ENCODE results near the gene VAV3.

Gene VAV3

GRCh38 chr1:107534632-107535031, 430.3 kb downstream of the VAV3 start:
- H3K27ac ChIP-seq (ENCODE audit: low read depth, low read length), result no peak overlapping the region
- H3K9me3 ChIP-seq (ENCODE audit: control insufficient read depth, insufficient read depth, low read length), result no peaks in the 10 kb centered on the region
- H3K79me2 ChIP-seq (ENCODE audit: control insufficient read depth, low read length), result no peaks in the 10 kb centered on the region
- no peaks in the 10 kb centered on the region for H3K9me2 ChIP-seq (replicated peaks; ENCODE audit: control insufficient read depth, low read length)
- no peaks in the 10 kb centered on the region for H3F3A ChIP-seq (ENCODE audit: control insufficient read depth, insufficient read depth)
- H3K4me1 ChIP-seq (ENCODE audit: control insufficient read depth, low read length), result peaks cover 23% of the 10 kb centered on the region
- no peaks in the 10 kb centered on the region for H3K36me3 ChIP-seq (ENCODE audit: control insufficient read depth, low read length)
- no peak overlapping the region for H3K4me3 ChIP-seq (ENCODE audit: low read length)
- no peaks in the 10 kb centered on the region for H4K20me1 ChIP-seq (ENCODE audit: control insufficient read depth, insufficient read depth, low read depth, low read length)
- TF ChIP-seq CTCF (IDR thresholded peaks at IDR 0.05; ENCODE audit: low read depth, low read length, poor library complexity, severe bottlenecking), result no peak
- TF ChIP-seq EZH2phosphoT487 (IDR thresholded peaks at IDR 0.05; ENCODE audit: borderline replicate concordance, low read length), result no peak
- H3K27me3 ChIP-seq (ENCODE audit: control insufficient read depth, low read length), result no peaks in the 10 kb centered on the region
- H3K4me2 ChIP-seq (ENCODE audit: low read length), result no peak overlapping the region

- Histone ChIP-seq H3K9me2 (replicated peaks; ENCODE audit: control insufficient read depth, low read length) (no peaks in the 10 kb centered on the region), H3K4me3 (ENCODE audit: low read length) (no peak overlapping the region), H3K36me3 (ENCODE audit: control insufficient read depth, low read length) (no peaks in the 10 kb centered on the region), H3K4me1 (ENCODE audit: control insufficient read depth, low read length) (peaks cover 35% of the 10 kb centered on the region), H3K9me3 (ENCODE audit: control insufficient read depth, insufficient read depth, low read length) (no peaks in the 10 kb centered on the region), H3K27me3 (ENCODE audit: control insufficient read depth, low read length) (no peaks in the 10 kb centered on the region), H3K4me2 (ENCODE audit: low read length) (no peak overlapping the region), H3F3A (ENCODE audit: control insufficient read depth, insufficient read depth) (no peaks in the 10 kb centered on the region), H3K27ac (ENCODE audit: low read depth, low read length) (no peak overlapping the region), H3K79me2 (ENCODE audit: control insufficient read depth, low read length) (no peaks in the 10 kb centered on the region), H4K20me1 (ENCODE audit: control insufficient read depth, insufficient read depth, low read depth, low read length) (no peaks in the 10 kb centered on the region)
- TF ChIP-seq CTCF (IDR thresholded peaks at IDR 0.05; ENCODE audit: low read depth, low read length, poor library complexity, severe bottlenecking) (no peak), EZH2phosphoT487 (IDR thresholded peaks at IDR 0.05; ENCODE audit: borderline replicate concordance, low read length) (no peak)
Observed at GRCh38 chr1:107533436-107533835, 431.5 kb downstream of the VAV3 start.

- no peak overlapping the region for H3K27ac ChIP-seq (ENCODE audit: low read depth, low read length)
- H3K9me2 ChIP-seq (replicated peaks; ENCODE audit: control insufficient read depth, low read length), result no peaks in the 10 kb centered on the region
- no peaks in the 10 kb centered on the region for H3F3A ChIP-seq (ENCODE audit: control insufficient read depth, insufficient read depth)
- H3K4me3 ChIP-seq (ENCODE audit: low read length), result no peak overlapping the region
- peaks cover 46% of the 10 kb centered on the region for H3K4me1 ChIP-seq (ENCODE audit: control insufficient read depth, low read length)
- H4K20me1 ChIP-seq (ENCODE audit: control insufficient read depth, insufficient read depth, low read depth, low read length), result no peaks in the 10 kb centered on the region
- no peaks in the 10 kb centered on the region for H3K36me3 ChIP-seq (ENCODE audit: control insufficient read depth, low read length)
- no peak for TF ChIP-seq EZH2phosphoT487 (IDR thresholded peaks at IDR 0.05; ENCODE audit: borderline replicate concordance, low read length)
- no peak for TF ChIP-seq CTCF (IDR thresholded peaks at IDR 0.05; ENCODE audit: low read depth, low read length, poor library complexity, severe bottlenecking)
- H3K27me3 ChIP-seq (ENCODE audit: control insufficient read depth, low read length), result no peaks in the 10 kb centered on the region
- H3K79me2 ChIP-seq (ENCODE audit: control insufficient read depth, low read length), result no peaks in the 10 kb centered on the region
- H3K4me2 ChIP-seq (ENCODE audit: low read length), result no peak overlapping the region
- H3K9me3 ChIP-seq (ENCODE audit: control insufficient read depth, insufficient read depth, low read length), result no peaks in the 10 kb centered on the region
Observed at GRCh38 chr1:107532318-107532717, 432.7 kb downstream of the VAV3 start.
